ENCODE results near the gene RASSF3.
A peak's percentile ranks its signal among the peaks of the same experiment; 100 is the strongest.
"Not testable (repeated sequence)": the region's sequence is repeated elsewhere in the genome, so short reads cannot be mapped to it uniquely, and the experiment has no call there.

RASSF3 gene

DNA sequence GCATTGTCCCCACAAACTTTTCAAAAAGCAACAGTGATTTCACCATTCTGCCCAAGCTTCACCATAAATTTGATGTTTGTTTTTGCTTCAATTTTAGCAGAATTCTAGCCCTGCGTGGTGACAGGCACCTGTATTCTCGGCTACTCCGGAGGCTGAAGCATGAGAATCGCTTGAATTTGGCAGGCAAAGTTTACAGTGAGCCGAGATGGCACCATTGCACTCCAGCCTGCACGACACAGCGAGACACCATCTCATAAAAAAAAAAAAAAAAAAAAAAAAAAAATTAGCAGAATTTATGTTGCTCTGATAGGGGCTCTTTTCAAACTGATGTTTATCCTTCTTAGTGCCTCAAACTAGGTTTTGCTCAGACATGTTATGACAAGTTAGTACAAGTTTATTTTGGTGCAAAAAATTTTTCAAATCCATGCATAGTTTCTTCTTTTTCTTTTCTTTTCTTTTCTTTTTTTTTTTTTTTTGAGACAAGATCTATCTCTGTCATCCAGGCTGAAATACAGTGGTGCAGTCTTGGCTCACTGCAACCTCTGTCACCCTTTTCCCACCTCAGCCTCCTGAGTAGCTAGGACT, 24.3 kb downstream of the RASSF3 start:
- no peak for DNase-seq

DNA sequence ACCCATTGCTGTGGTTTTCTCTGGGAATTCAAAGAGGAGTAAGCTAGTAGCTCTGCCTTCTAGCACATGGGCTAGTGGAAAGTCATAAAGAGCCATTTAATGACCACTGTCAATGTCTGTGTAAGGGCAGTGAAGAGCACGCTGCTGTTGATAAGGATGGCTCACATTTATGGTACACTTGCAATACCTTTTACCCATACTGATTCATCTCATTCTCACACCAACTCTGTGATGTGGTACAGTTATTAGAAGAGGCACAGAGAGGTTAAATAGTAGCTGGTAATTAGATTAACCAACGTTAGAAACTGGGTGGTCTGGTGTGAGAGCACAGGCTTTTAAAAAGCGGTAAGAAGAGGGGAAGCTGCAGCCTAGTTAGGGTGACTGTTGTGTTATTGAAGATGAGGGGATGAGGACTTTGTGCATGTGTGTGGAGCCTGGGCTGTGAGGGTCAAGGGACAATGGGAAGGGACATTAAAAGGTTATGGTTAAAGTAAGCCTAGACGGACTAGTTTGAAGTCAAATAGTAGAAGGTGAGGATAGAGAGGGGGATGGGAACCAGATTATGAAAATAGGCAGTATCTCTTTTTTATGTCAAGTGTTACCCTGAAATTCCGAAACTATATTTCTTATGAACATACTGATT, 25.2 kb downstream of the RASSF3 start:
- DNase-seq: no peak

DNA sequence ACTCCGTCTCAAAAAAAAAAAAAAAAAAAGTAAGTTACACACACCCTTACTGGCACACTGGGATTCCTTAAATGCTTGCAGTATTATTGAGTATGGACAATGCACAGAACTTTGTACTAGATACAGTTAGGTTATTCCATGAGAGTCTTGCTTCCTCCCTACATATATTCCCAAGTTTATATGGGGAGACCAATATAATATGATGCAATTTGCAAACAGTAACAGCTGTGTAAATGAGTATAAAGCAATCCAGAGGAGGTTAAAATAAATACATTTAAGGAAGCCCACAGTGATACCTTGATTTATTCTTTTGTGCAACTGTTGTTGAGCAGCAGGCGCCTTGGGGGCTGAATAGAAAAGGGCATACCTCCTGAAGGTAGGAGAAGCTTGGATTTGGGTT, 26.6 kb downstream of the RASSF3 start:
- DNase-seq: no peak

DNA sequence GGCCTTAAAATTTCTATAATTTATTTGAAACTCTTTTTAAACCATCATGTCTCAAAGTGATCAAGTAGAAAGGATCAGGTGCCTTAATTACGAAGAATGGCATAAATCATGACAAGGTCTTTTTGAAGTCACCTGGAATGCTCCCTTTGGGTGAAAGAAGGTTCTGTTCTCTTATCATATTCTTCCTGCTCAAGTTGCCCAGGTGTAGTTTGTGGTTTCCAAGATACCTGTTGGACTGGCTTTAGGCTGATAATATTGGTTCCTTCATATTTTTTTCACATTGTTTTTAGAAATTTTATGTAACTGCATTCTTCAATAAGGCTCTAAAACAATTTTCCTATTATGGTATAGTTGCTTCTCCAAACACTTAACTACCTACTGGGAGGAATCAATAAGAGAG, 29.2 kb downstream of the RASSF3 start:
- DNase-seq: no peak

DNA sequence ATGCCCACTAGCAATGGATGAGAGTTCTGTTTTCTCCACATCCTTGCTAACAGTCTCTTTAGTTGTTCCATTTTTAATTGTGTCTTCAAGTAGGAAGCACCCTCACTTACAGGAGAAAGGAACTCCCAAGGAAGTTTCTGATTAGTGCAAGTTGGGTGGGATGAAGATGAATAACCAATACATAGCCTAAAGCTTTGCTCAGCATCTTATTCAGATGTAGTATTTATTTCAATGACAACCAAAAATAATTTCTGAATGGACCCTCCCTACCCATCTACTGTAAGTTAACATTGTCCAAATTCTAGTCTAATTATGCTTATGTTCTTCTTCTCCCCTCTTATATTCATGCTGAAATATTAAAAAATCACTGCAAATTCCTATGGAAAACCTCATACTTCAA, 36.0 kb downstream of the RASSF3 start:
- DNase-seq: no peak

DNA sequence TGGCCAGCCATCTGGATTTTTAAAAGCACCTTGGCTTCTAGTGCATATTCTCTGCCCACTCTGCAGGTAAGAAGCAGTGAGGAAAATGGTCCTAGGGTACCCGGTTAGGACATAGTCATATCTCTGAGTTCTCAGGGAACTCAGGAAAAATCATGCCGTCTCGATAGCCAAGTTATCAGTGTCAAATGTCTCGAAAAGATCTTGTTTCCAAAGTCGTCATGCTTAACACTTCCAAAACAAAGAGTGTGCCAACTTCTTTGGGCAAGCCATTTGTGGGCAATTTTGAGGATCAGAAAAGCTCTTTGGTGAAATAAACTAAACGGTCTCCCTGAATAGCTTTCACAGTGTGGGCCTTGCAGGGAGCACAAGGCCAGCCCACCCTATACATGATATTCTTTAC, 39.2 kb downstream of the RASSF3 start:
- no peak for DNase-seq

DNA sequence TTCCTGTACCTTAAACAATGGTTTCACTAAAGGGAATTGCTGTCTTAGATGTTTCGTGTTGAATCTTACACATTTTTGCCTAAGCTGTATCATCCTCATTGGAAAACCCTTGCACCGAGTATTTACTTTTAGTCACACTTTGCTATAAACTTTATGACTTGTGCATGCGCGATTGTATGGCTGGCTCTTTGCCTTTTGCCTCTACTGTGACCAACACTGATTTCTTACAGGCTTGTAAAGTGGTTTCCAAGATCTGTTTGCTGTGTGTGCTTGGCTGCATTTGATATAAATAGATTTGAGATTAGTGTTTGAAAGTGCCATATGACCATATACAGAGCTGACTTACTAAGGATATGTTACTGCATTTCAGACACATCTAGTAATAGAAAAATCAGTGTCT, 40.5 kb downstream of the RASSF3 start:
- no peak for DNase-seq

DNA sequence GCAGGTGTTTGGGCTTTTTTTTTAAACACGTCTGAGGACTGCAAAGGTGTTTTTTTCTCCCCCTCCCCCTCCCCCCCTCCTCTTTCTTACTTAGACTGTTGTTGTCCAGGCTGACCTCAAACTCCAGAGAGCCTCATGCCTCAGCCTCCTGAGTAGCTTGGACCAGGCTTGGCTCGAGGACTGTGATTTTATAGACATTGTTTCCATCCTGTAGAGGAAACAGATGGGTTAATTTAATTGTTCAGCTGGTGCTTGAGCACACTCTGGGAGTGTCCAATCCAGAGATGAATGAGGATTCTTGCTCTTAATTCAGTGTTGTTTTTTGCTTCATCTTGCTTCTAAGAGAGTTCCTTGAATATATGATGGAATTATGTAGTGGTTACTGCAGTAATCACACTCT, 42.1 kb downstream of the RASSF3 start:
- DNase-seq: no peak

DNA sequence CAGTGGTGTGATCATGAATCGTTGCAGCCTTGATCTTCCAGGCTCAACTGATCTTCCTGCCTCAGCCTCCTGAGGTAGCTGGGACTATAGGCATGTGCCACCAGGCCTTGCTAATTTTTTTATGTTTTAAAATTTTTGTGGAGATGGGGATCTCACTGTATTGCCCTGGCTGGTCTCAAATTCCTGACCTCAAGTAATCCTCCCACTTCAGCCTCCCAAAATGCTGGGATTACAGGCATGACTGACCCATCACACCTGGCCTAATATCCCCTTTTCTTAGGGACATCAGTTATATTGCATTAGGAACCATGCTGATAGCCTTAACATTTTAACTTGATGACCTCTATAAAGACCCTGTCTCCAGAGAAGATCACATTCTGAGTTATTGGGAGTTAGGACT, 42.8 kb downstream of the RASSF3 start:
- no peak for DNase-seq

DNA sequence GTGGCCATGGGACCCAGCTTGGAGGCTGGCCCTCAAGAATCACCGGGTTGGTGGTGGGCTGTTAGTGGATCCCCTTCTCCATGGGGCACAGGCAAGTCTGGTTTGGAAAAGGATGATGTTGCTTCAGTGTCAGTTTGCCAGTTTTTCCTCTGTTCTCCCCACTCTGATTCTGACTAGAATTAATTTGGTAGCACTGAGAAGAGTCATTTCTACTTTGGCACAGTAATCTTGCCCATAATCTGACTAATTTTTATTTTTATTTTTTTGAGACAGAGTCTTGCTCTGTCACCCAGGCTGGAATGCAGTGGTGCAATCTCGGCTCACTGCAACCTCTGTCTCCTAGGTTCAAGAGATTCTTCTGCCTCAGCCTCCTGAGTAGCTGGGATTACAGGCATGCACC, 43.6 kb downstream of the RASSF3 start:
- DNase-seq: not testable (repeated sequence)

DNA sequence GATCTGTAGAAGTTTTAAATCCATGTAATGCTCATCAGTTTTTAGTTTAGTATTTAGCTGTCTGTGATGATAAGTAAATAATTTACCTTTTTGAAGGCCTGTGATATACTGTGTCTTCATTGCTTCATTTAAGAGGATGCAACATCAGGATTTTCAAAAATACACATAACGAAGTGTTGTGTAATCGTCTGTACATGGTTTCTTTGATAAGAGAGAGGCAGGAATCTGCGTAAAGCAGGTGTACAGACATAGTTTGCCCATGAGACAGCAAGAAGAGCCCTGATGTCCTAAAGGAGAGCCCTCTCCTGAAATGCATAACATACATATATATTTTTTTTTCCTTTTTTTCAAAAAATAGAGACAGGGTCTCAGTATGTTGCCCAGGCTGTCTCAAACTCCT, 44.8 kb downstream of the RASSF3 start:
- DNase-seq: no peak

DNA sequence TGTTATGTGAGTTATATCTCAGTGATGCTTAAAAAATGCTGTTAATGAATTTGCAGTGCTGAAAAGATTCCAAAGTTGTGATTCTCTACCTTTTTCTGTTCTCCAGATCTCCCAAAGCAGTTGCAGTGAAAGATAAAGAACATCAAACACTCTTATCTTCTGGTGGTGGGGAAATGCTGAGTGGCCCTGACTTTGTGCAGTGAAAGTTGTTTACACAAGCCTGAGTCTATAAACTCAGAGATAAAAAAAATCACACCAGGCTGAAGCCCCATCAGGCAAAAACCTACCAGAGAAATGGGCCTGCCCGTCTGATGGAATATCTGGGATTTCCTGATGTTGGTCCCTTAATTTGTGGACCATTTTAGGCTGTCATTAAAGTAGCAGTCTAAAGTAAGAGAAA, 46.1 kb downstream of the RASSF3 start:
- DNase-seq: no peak

DNA sequence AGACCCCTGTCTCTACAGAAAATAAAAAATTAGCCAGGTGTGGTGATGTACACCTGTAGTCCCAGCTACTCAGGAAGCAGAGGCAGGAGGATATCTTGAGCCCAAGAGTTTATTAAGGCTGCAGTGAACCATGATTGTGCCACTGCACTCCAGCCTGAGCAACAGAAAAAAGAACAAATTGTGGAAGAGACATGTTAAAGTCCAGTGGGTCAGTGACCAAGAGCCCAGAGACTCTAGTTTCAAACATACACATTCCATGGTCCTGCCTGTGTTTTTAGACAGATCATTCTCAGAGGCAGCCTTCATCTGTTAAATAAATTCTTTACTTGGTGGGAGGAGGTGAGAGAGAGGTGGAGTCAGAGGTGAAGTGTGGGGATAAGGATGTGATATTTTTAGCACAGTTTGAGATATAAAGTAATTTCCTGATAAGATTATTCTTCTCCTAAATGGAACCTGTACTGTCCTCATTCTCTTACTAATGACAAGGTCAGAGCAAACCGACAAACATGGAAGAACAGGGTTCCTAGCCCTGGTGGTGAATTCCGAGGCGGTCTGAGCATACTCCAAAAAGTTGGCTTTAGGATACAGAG, 48.7 kb downstream of the RASSF3 start:
- DNase-seq: no peak

DNA sequence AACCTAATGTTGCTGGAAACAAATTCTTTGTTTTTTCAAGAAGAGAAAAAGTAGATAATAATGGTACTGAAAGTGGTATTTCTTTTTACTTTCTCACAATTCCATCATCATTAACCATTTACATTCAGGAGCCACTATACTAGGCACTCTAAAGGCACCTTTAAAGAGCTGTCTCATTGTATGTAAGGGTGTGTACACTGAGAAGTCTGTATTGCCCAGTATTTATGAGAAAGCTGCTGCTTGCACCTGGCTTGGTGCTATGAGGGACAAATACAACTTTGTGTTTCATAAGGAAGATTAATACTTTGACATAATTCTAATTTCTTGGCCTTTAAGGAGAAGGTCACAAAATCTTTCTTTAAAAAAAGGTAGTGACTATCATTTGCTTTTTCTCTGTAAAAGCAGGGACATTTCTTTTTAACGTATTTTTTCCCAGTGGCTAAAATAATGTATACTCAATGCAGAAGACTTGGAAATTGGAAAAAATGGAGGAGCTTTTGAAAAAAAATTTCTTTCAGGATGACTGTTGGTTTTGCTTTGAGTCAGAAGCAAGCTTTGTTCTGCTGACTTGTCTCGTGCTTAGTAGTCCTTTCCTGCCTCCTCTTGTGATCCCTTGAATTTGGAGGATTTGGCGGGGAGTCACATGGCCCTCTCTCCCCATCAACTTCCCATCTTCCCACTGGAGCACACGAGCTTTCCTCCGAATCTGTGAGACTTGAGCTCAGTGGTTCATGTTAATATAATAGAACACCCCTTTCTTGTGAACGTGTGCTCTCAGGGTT, 50.1 kb downstream of the RASSF3 start:
- no peak for DNase-seq

DNA sequence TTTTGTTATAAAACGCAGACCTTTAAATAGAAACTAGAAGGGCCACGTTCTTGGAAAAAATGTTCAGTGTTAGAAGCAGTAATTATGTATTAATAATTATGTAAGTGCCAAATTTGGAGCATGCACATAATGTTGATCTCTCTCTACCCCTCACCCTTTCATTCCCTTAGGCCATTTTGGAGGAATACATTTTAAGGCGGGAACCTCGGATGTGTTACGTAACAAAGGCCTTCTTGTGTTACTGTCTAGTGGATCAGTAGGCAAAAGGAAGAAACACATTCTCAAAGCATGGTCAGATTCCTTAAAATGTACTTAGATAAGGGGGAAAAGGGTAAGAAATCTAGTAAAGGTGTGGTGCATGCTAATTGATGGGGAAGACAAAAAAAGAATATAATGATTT, 52.7 kb downstream of the RASSF3 start:
- no peak for DNase-seq

DNA sequence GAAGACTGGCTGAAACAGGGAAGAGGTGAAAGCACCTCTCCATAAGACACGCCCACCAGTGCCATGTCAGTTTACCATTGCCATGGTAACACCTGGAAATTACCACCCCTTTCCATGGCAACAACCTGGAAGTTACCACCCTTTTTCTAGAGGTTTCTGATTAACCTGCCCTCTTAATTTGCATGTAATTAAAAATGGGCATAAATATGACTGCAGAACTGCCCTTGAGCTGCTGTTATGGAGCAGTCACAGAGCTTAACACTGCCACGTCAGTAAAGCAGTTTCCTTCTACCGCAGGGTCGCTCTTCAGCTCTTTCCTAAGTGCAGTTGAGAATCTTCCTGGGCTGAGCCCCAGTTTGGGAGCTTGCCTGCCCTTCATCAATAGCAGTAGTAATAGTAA, 55.2 kb downstream of the RASSF3 start:
- DNase-seq: no peak

DNA sequence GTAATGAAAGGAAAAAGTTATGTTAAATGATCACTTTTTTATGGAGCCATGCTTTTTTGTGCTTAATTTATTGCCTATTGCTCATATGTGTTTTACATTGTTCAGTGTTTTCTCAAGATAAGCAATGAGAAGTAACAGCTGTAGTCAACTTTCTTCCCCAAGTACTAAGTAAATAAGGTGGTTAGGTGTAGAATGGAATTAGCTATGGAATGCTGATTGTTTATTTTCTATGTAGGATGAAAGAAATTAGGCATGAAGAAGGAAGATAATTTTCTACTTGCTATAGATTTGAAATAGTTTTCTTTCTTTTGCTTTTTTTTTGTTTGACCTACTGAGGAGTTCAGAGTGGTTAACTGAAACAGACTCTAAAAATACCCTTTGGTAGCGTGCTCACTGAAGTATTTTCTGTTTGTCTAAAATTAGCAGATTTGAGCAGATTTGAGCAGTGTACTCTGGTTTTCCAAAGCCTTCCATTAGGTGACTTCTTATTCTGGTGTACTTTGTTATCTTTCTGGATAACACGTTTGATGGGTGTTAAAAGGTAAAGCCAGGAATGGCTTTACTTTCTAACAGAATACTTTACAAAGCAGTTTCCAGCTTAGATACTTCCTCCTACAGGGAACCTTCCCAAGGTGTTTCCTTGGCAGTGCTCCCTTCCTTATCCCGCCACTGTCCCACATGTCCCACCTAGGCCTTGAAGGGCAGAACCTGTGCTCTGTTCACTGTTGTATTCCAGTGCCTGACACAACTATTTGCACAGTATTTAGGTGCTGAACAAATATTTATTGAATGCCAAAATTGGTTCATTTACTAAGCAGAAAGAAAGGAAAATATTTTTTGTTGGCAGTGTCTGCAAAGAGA, 56.0 kb downstream of the RASSF3 start:
- no peak for DNase-seq

DNA sequence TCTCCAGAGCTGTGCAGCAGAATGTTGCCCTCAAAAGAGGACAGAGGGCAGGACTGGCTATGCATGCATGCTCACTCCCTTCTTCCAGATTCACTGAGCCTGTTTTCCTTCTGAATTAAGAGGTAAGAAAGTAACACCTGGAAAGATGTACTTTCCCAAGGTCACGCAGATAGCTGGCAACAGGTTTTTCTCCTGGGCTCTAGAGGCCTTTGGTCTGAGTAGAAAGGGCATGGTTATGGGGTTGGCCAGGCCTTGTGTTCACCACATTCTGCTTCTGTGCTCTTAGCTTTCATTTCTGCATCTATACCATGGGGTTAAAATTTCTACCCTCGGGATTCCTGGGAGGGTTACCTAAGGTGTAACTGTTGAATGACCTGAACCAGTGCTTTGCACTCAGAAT, 57.5 kb downstream of the RASSF3 start:
- no peak for DNase-seq

DNA sequence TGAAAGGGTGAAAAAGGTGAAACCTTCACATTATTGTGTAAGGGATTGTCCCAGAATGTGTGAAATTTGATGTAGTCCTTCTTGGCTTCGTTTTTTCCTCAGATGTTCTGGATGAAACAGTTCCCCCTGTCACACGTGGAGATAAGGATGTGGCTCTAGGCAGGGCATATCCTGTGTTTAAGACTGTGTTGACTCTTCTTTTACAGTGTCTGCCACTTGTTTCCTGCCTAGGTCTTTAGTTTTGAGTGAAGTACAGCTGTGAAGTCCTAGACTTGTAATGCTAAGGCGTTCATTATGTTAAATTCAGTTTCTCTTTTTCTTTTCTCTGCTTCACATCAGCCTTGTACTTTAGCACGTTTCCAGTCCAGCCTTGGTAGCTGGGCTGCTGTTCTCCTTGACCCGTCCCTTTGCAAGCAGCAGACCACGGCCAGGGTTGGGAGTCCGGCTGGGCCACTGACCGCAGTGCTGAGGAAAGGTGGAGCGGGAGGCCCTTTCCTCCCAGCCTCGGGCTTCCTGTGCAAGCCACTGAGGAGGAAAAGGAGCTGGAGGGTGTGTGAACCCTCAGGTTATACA, 59.1 kb downstream of the RASSF3 start:
- no peak for DNase-seq

DNA sequence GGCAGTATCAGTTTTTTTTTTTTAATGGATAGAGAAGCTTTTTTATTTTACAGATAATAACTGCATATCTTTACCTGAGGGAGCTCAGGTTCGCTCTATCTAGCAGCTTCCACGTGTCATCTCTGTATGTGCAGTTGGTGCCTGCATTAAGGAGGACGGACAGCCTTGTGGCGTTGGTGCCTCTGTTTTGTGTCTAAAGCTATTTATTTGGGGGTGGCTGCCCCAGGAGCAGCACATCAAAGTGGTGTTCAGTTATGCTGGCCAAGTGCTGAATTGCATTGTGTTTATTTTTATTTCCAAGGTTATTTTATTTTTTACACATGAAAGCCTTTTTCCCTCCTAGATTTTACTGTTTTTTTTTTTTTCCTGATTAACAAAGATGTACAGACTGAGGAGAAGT, 59.7 kb downstream of the RASSF3 start:
- DNase-seq: no peak

DNA sequence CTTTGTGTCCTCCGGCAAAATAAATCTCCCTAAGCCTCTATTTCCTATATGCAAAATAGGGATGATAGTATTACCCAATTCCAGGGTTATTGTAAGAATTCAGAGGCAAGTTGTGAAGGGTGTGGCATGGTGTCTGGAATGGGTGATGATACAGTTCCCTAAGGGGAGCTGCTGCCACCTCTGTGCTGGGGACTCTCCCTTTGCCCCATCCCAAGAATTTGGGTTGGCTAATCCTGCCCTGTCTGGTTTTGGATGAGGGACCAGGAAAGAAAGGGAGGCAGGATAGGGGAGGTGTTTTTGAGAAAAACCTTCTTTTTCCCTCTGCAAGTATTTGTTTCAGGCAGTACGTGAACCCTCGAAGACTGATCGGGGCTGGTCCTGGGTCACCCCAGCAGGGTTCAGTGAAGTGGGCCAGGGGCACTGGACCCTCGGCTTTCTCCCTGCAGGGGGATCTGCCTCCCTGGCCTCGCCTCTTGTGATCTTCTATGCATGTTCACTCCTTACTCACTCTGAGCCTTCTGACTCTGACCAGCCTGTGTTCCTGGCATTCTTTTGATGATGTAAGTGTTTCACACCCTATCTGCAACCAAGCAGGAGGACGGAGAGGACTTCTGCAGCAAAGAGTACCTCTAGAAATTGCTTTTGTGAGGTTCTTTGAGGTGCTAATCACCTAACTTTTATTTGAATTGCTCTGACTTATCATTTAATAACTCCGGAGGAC, 60.8 kb downstream of the RASSF3 start:
- DNase-seq: peak; percentile 42

DNA sequence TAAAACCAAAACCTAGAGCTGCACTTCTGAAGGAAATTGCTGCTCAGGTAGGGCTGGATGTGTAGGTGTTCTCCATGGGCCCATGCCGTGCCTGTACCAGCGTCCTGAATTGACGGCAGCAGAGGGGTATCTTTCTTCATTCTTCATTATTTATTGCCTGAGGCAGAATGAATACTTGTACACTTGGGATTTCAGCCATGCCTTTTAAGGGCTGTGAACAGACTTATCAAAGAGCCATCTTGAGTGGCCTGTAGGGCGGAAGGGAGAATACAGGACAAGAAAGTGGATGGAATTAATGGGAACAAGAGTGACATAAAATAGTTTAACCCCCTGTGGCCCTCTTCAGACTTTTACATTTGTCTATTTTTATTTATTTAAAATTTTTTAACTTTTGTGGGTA, 61.4 kb downstream of the RASSF3 start:
- DNase-seq: no peak
